HG03103 (cell line): ENCODE data around the gene NXT1.

ENCODE experiments used
- ATAC-seq: cut with Tn5 transposase; IDR thresholded peaks from one replicate; pipeline ENCODE4 v1.9.1; 2021; ENCODE audit warnings: low read depth; ENCODE audit not compliant: unreplicated experiment

NXT1 gene

DNA sequence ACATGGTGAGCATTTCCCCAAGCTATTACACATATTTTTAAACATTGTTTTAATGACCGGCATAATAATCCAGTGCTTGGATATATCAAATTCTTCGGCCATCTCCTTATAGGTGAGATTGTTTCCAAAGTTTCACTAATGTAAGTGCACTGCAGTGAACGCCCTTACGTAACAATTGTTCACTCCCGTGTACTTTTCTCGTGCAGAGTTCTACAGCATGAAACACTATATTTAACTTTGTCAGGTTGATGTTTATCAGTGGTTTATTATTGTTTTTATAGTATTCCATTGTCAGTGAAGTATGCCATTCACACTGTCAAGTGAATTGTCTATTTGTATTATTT lies 7.9 kb downstream of the NXT1 start:
- ATAC-seq, result no peak

GRCh38 chr20:23358923-23359593 lies 8.5 kb downstream of the NXT1 start:
- no peak for ATAC-seq

GRCh38 chr20:23360531-23360930 lies 9.9 kb downstream of the NXT1 start:
- ATAC-seq, result no peak

DNA sequence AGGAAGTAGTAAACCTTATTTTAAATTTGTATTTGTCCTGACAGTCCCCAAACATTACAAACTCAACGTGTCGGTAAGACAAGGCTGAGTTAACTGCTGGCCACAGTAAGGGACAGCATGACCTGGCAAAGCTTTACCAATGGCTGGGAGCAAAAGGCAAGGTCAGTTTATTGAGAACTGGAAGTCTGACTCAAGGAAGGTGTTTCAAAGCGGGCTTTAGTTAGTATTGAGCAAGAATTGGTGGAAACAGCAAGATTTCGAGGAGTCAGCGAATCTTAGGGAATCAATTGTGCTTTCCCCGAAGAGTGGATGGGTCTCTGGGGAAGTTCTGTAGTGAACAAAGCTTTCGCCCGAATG lies 10.5 kb downstream of the NXT1 start:
- ATAC-seq, result no peak

DNA sequence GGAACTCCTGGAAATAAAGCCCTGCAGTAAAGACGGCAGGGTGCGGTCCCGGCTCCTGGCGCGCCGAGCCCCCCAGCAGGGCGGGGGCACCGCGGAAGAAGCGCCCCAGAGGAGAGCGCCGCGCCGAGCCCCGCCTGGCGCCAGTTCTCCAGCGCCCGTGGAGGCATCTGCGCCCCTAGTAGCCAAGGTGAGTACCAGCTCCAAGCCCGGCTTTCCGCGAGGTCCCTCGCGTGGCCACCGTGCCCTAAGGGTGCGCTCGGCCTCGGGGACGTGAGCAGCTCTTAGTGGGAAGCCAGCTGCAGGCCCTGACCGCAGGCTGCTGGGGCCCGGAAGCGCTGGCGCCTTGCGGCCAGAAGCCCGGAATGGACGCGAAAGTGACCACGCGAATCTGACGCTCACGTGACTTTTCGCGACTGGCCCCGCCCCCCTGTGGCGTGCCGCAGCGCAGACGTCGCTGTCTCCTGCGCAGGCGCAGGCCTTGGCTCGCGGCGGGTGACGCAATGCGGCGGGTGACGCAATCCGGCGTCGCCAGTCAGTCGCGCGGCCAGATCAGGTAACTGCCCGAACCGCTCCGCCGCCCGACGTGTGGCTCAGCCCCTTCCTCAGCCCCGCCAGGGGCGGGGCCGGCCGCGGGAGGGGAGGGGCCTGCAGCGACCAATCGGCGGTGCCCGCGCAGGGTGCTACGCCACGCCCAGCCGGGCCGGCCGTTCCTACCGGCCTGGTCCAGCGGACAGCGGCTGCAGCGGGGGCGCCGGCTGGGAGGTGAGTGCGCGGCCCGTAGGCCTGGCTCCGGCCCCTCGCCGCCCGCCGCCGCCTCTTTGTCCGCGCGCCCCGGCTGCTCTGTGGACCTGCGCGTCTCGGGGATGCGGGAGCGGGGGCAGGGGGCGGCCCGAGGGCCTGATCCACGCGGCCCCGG lies 11.1 kb downstream of the NXT1 start, which contains the start of gene GZF1:
TSS of gene GZF1 (plus strand) at position 707 of the 916 bp plus-strand sequence. CDS start 2,202 bp downstream, outside the sequence.
- peak; percentile 61 for ATAC-seq

- ATAC-seq, result no peak
These were observed 12.0 kb downstream of the NXT1 start for GRCh38 chr20:23362392-23363256.

GRCh38 chr20:23363257-23363649 lies 12.7 kb downstream of the NXT1 start:
- ATAC-seq, result no peak

DNA sequence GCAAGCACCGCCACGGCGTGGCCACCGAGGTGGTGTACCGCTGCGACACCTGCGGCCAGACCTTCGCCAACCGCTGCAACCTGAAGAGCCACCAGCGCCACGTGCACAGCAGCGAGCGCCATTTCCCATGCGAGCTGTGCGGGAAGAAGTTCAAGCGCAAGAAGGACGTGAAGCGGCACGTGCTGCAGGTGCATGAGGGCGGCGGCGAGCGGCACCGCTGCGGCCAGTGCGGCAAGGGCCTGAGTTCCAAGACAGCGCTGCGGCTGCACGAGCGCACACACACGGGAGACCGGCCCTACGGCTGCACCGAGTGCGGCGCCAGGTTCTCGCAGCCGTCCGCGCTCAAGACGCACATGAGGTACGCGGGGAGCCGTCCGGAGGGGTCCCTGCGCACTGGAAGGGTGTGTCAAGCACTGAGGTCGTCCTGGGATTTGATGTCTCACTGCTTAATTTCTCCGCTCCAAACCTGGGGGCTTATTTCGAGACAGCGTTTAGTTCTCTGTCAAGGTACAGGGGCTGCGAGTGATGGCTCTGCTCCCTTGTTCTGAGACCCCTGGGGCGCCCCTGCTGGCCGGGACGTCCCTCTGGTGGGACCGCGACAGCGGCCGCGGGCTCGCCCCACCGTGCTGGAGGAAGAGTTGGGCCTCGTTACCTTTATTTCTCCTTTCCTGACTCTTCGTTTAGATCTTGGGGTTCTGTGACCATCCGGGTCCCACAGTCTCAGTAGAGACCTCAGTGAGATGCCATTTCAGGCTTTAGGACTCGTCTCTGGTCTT lies 15.0 kb downstream of the NXT1 start:
- ATAC-seq, result no peak

DNA sequence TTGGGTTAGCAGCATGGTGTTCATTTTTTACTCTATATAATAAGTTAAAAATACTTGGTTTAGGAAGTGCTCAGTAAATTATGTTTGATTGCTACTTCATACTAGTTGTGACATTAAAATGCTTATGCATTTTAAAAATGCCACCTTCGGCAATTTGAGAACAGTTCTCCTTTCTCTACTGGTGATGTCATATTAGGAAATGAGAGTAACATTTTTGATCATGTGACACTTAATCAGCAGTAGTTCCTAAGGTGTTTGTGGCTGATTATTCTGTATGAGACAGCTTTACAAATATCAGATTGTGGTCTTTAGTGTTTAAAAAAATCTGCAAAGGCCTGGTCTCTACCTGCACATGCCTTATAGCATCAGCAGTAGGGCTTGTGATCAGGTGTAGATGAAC lies 15.8 kb downstream of the NXT1 start:
- no peak for ATAC-seq

DNA sequence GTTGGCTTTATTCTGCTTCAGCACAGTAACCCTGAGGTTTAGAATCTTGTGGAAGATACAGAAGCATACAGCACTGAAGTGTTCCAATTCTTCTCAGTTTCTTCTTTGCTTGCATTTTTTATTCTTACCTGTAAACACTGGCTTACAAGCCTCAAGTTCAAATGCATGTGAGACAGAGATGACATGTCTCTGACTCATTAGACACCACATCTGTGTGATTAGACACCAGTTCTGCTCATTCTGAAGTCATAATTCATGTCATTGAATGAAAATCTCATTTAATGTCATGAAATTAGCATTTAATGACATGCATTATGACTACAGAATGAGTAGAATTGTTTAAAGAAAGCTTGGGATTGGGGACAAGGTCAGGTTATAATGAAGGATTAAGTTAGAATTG lies 17.2 kb downstream of the NXT1 start:
- ATAC-seq, result no peak

DNA sequence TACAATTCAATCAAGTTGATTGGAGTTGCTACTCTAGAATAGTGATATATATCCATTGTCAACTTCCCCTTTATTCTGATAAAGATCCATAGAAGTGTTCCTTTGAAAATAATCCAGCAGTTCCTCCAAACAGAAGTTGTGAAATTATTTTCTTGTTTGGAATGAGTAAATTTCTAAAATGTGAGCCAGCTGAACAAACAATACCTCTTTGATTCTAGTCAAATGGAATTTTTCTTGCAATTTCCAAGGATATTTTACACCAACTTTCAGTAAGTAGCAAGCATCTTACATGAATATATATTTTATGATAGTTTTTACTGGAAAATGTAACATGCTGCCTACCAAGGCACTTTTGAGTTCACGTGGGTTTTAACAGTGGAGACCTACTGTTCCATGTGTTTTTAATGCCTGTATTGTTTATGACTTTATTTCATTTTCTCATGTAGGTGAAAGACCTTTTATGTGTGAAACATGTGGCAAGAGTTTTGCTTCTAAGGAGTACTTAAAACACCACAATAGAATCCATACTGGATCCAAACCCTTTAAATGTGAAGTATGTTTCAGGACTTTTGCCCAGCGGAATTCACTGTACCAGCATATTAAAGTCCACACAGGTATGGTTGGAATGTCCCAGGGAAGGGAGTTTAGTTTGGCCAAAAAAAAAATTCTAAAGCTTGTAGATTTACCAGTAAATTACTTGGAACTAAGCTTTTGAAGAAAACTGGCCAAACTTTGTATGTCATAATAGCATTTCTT lies 17.9 kb downstream of the NXT1 start:
- no peak for ATAC-seq

GRCh38 chr20:23369072-23369823 lies 18.7 kb downstream of the NXT1 start:
- no peak for ATAC-seq

GRCh38 chr20:23370274-23370673 lies 19.7 kb downstream of the NXT1 start:
- ATAC-seq, result no peak

DNA sequence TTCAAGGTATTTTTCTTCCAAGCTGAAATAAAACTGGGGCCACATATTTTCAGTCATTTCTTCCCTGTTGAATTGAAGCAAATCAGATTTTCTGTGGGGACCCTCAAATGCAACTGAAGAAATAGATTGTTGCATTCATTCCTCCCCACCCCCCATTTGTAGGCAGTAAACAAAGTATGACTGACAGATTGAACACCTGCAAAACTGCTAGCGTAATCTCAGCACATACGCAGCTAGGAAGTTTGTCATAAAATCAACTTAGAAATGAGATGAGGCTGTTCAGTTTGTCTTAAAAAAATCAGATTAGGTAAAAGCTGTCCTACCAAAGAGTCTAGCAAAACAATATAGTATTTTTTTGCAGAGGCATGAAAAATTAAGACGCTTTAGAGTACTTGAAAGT lies 20.3 kb downstream of the NXT1 start:
- no peak for ATAC-seq

DNA sequence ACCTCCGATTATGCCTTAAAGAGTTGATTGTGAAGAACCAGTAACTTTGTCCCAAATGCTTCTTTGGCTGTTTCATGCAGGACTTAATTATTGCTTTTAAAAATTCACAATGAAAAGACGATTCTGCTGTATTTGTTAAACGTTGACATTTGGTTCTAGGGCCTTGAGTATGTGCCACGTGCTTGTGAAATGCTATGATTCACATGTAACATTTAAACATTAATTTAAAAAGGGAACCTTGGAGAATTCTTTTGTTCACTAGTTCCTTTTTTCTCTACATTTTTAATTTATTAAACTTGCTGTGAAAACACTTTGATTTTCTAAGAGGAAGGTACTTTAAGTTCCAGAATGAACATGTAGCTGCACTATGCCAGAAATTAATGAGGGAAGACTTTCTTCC lies 20.9 kb downstream of the NXT1 start:
- no peak for ATAC-seq

DNA sequence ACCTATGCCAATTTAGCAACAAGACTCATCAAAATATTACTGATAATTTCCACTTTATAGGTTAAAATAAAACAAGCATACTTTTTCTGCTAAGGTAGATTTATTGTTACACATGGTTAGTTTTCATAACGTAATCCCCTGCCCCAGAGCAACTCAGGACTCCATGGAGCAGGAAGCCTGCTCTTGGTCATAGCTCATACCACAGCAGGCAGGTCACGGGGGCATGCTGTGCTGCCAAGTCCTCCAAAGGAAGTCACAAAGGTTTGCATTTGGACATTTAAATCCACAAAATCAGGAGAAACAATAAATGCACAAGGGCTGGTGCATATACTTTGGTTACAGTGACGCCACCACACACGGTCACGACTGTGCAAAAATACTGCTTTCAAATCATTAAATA lies 23.9 kb downstream of the NXT1 start:
- no peak for ATAC-seq

GRCh38 chr20:23375827-23376226 lies 25.2 kb downstream of the NXT1 start:
- no peak for ATAC-seq

DNA sequence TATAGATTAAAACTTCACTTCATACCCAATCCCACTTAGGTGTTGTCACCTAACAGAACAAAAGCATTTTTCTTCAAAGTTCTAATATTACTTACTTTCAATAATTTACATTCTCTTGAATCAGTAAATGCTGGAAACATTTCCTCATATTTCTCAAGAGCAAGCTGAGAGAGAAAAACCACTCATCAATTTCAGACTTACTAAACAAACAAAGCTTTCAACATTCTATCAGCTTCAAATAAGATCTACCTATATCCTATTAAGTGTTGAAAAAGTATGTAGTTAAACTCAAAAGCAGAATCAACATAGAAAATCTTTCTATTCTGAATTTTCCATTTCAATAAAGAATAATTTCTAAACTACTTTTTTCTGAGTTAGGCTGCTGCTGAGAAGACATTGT lies 29.2 kb downstream of the NXT1 start:
- no peak for ATAC-seq

DNA sequence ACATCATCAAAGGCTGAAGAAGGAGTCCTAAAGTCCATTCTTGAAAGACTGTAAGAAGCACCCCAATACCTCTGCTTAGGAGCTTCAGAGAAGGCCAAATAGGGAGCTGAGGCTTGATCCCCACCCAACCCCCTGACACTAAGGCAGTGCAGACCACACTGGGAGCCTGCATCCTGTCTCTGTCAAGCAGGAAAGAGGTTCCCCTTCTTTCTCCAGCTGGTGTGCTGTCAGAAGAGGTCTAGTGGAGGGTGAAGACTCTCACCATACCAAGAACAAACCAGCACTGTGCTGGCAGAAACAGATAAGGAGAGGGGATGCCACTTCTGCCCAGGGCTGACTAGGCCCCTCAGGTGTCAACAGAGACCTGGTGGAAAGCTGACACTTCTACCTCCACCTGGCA lies 31.3 kb downstream of the NXT1 start:
- ATAC-seq, result no peak
